Retinal pigment epithelial cell (primary cell): ENCODE data around the gene ILRUN.
"Not testable (repeated sequence)": the region's sequence is repeated elsewhere in the genome, so short reads cannot be mapped to it uniquely, and the experiment has no call there.

Source experiments
- DNase-seq: peaks from one replicate; pipeline ENCODE4 v3.0.0-alpha.2; 2010; ENCODE audit warnings: low read depth
- H3K4me3 ChIP-seq: 2 replicates; pipeline ENCODE4 v1.5.1; 2011; ENCODE audit warnings: mild to moderate bottlenecking, low read length, control low read depth, moderate library complexity
- TF ChIP-seq, protein P1 (sequence below): conservative IDR thresholded peaks from 2 replicates; pipeline ENCODE4 v1.5.1; 2011; ENCODE audit warnings: low read depth, low read length, control low read depth, inconsistent platforms

ILRUN gene

DNA sequence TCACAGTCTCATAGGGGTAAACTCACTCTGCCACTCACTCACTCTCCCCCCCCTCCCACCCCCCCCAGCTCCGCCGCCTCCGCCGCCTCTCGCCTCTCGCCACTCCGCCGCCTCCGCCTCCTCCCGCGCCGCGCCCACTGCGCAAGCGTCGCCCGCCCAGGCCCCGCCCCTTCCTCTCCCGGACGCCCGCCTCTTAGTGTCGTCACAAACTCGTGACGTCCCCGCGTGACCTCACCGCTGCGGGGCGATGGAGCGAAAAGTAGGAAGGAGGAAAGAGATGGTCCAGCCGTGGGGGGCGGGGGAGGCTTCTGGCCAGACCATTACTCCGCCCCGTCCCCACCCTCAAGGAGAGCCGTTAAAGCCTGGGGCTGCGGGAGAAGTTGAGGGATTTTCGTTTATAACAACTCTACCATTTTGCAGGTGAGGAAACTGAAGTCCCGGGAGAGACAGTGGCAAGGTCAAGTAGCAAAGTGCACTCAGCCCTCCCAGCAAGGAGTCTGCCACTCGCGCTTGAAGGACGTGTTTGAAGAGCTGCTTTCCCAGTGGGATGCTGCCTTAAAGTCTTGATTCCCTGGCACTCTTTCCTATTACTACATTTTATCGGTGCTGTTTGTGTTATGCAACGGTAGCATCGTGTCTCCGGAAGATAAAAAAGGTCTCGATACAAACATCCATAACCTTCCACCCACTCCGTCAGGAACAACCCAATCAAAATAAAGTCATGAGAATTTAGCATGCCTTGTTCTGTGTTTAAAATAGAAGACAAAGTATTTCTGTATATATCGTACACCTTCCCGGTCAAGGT is at the start of gene ILRUN:
TSS of gene ILRUN (minus strand) at position 29 of the 805 bp plus-strand sequence. CDS start 164 bp downstream, outside the sequence.
- peak; percentile 77 for DNase-seq
- TF ChIP-seq, protein P1, sequence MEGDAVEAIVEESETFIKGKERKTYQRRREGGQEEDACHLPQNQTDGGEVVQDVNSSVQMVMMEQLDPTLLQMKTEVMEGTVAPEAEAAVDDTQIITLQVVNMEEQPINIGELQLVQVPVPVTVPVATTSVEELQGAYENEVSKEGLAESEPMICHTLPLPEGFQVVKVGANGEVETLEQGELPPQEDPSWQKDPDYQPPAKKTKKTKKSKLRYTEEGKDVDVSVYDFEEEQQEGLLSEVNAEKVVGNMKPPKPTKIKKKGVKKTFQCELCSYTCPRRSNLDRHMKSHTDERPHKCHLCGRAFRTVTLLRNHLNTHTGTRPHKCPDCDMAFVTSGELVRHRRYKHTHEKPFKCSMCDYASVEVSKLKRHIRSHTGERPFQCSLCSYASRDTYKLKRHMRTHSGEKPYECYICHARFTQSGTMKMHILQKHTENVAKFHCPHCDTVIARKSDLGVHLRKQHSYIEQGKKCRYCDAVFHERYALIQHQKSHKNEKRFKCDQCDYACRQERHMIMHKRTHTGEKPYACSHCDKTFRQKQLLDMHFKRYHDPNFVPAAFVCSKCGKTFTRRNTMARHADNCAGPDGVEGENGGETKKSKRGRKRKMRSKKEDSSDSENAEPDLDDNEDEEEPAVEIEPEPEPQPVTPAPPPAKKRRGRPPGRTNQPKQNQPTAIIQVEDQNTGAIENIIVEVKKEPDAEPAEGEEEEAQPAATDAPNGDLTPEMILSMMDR, result no peak
- H3K4me3 ChIP-seq, result peak within 1 kb of the TSS; percentile 95

DNA sequence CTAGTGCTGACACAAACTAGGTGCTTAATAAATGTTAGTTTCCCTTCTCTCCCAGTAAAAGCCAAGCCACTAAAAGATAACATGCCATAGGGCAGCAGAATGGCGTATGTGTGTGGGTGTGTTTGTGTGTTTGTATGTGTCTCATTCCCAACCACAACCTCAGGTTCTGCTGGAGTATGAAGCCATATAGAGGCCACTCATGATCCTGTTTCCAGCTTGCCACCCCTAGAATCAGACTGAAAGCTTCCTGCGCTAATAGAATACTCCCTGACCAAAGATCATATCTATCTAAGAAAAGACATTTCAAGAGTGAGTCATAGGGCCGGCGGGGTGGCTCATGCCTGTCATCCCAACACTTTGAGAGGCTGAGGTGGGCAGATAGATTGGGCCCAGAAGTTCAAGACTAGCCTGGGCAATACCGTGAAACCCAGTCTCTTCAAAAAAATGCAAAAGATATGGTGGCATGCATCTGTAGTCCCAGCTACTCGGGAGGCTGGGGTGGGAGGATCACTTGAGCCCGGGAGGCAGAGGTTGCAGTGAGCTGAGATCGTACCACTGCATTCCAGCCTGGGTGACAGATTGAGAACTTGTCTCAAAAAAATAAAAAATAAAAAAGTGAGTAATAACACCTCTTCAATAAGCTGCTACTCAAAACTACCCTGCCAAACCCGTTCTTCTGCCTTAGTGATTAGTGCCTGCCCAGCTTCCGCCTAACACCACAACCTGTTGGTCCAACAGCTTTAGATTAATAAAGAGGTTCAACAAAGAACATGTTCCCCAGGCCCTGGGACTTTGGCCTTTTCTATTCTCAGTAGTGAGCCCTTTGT is 48.9 kb upstream of the ILRUN start:
- DNase-seq, result no peak
- TF ChIP-seq, protein P1, result no peak
- H3K4me3 ChIP-seq, result no peak overlapping the region

DNA sequence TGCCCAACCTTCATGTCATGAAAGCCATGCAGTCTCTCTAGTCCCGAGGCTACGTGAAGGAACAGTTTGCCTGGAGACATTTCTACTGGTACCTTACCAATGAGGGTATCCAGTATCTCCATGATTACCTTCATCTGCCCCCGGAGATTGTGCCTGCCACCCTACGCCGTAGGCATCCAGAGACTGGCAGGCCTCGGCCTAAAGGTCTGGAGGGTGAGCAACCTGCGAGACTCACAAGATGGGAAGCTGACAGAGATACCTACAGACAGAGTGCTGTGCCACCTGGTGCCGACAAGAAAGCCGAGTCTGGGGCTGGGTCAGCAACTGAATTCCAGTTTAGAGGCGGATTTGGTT is 47.7 kb upstream of the ILRUN start:
- not testable (repeated sequence) for H3K4me3 ChIP-seq

DNA sequence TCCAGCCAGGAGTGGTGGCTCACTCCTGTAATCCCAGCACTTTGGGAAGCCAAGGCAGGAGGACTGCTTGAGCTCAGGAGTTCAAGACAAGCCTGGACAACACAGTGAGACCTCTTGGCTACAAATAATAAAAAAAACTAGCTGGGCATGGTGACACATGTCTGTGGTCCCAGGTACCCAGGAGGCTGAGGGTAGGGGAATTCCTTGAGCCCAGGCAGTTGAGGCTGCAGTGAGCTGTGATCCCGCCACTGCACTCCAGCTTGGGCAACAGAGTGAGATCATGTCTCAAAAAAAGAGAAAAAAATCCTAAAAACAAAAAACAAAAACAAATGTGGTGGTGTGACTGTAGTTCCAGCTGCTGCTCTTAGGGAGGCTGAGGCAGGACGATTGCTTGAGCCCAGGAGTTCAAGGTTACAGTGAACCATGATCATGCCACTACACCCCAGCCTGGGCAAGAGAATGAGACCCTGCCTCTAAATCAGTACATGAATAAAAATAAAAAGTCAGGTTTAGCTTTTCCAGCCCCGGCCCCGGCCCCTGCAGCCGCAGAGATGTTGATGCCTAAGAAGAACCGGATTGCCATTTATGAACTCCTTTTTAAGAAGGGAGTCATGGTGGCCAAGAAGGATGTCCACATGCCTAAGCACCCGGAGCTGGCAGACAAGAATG is 47.2 kb upstream of the ILRUN start:
- no peak overlapping the region for H3K4me3 ChIP-seq
- TF ChIP-seq, protein P1, result no peak
- DNase-seq, result no peak

More for the DNA sequence above, 47.7 kb upstream of the ILRUN start:
- DNase-seq, result not testable (repeated sequence)

DNA sequence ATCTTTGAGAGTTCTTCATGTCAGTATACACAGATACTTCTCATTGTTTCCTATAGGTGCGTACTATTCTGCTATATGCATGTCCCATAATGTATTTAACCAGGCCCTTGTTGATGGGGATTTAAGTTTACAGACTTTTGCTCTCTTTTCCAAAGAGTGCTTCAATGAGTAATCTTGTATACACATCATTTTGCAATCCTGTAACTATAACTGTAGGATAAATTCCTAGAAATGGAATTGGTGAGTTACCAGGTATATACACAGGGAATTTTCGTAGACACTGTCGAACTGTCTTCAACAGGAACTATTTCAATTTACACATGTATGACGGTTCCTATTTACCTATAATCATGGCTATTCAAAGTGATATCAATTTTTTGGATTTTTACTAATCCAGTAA is 45.5 kb upstream of the ILRUN start:
- no peak overlapping the region for H3K4me3 ChIP-seq
- TF ChIP-seq, protein P1, result no peak
- DNase-seq, result no peak

DNA sequence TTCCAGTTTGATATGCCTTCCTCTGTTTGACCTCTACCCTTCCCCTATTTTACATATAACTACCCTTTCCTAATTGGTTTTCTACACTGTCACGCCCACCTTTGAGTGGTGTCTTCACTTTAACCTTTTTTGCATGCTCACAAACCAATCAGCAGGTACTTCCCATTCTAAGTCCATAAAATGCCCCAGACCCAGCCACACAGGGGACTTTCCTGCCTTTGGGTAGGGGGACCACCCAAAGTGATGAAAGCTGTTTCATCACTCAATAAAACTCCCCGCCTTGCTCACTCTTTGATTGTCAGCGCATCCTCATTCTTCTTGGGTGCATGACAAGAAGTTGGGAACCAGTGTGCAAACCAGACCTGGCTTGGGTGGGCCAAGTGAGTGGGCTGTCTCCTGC is 40.3 kb upstream of the ILRUN start:
- no peak overlapping the region for H3K4me3 ChIP-seq
- DNase-seq, result no peak
- TF ChIP-seq, protein P1, result no peak

DNA sequence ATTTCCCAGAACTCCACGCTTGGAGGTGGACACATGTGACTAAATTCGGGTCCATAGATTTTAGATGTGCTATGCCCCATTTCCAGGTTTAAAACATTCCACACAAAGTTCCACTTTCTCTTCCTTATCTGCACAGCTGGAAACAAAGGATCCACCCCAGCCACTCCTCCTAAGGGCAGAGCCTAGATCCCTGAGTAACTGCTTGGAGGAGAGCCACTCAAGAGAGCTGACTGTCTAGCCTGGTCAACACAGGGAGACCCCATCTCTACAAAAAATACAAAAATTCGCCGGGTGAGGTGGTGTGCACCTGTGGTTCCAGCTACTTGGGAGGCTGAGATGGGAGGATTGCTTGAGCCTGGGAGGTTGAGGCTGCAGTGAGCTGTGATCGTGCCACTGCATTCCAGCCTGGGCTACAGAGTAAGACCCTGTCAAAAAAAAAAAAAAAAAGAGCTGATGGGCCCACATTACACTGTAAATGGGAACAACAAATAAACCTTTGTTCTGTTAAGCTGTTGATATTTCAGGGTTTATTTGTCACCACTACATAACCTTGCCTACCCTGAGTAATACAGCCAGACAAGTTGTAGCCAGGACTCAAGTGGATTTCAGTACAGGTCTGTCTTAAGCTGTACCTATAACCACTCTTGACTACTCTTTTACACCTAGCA is 35.0 kb upstream of the ILRUN start:
- TF ChIP-seq, protein P1, result no peak
- no peak overlapping the region for H3K4me3 ChIP-seq
- no peak for DNase-seq
